GM18858 (cell line): ENCODE measurements around the gene HSDL1.
"Not testable (repeated sequence)": the region's sequence is repeated elsewhere in the genome, so short reads cannot be mapped to it uniquely, and the experiment has no call there.

Experiments used
- ATAC-seq: cut with Tn5 transposase; IDR thresholded peaks from one replicate; pipeline ENCODE4 v1.9.1; 2021; ENCODE audit not compliant: unreplicated experiment

HSDL1 gene

DNA sequence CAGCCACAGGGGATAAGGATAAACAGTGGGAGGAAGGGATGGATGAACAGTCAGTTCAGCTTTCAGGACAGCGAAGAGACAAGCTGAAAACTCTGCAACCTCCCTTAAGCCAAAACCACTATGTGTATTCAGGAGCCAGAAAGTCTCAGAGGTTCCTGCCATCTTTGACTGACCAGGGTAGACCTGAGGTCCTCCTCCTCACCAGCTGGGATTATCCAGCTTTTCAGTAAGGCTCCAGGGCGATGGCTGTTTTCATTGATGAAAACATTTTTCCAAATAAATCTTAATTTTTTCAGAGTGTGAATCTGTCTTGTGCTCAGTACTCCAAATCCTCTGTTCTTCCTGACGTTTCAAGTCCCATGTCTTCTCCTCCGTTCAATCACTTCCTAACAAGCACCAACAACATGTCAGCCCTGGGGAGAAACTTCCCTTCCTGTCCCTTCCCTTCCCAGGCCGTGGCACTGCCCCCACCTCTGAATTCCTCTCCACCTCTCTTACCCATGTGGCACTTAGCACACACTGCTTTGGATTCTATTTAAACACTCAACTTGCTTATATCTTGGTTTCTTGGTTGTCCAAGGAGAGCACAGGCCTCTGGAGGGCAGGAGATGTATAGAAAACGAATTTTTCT, 5.2 kb downstream of the HSDL1 start:
- ATAC-seq, result no peak

DNA sequence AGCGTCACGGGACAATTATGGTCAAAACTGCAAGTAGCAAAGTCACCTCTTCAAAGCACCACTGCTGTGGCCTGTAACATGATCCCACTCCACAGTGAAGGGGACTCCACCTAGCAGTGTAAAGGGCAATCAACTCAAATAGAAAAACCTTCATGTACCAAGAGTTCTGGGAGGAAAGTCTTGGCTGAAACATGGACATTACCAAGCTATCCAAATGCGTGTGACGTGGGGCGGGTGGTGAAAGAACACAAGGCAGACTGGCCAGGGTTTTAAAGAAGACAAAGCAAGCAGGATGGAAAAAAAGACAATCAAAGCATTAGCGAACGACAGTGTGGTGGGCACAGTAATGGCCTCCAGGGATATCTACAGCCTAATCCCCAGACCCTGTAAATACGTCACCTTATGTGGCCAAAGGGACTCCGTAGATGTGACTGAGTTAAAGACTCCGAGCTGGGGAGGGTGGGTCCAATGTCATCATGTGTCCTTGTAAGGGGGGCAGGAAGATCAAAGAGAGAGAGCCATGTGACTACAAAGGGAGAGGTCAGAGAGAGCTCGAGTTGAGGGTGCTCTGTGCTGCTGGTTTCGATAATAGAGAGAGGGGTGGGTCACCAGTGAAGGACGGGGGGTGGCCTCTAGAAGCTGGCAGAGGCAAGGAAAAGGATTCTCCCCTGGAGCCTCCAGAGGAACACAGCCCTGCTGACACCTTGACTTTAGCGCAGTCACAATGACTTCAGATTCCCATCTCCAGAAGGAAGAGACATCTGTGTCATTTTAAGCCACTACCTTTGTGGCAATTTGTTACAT, 6.0 kb downstream of the HSDL1 start:
- peak; percentile 88 for ATAC-seq

DNA sequence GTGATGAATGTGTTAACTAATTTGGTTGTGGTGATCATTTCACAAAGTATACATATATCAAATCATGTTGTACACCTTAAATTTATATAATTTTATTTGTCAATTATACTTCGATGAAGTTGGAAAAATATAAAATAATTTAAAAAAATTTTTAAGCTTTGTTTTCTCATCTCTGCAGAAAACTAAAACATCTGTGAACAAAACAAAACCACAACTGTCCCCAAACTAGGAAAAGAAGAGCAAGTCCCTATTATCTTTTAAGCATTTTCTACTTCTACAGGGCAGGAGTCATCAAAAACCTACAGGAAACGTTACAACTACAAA, 6.5 kb downstream of the HSDL1 start:
- no peak for ATAC-seq

DNA sequence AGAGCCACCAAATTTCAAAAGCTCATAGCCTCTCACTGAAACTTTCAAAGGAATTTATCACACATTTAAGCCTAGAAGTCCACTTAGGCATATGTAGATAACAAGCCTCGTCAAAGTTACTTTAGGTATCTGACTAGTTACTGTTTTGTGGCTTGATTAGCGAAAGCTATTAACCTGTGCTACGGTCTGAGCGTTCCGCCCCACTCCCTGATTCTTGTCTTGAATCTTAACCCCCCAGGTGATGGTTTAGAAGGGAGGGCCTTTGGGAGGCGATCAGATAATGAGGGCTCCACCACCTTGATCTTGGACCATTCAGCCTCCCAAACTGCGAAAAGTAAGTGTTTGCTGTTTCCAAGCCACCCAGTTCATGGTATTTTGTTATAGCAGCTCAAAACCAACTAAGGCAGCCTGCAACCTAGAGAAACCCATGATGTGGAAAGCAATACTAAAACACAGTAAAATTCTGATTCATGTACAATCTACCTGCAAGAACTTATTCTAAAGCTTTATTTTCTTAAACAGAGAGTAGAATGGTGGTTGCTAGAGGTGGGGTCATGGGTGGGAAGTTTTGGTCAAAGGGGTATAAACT, 7.1 kb downstream of the HSDL1 start:
- no peak for ATAC-seq

DNA sequence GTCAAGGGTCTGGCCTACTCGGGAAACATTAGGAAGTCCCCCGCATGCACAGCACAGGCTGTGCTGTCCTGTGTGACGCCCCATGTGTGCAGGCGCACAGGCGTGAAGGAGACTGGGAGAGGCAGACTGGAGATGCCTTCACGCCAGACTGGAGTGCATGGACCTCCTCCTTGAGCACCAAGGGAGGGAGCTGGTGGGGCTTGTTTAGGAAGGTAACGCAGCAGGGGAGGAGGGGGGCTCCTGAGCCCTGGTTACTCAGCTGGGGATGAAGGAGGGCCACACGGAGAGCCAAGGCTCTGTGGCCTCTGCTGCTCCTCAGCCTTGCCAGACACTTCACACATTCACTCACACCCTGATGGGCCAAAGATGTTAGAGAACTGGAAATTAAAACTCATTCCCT, 7.7 kb downstream of the HSDL1 start:
- ATAC-seq, result no peak

DNA sequence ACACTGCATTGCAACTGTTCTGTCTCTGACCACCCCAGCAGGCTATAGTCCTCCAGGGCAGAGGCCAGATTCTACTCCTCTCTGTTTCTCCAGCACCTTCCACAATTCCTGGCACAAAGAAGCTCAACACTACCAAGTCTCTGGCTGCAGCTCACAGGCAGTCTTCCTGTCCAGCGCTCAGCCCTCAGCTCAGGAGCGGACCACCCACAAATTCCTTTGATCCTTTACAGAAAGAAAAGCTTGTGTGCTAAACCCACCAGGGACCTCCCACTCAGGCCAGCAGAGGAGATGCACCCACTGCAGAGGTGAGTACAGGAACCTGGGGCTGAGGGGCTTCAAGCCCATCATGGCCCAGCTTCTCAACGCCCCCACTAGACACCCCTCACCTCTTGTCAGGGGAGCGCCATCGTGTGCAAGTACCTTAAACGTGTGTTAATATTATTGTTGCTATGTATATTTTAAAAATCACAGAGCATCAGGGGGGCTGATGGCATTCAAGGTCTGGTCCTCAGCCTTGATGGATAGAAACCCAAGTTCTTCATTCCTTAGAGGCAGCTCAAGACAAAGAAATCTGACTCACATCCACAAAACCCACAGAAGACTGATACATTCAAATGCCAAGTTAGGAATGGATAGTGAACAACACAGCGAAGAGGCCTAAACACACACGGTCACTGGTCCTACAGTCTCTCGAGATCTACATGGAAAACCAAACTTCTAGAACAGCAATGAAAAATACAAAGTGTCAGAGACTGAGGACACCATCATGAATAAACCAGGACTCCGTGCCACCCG, 8.4 kb downstream of the HSDL1 start:
- ATAC-seq, result no peak

DNA sequence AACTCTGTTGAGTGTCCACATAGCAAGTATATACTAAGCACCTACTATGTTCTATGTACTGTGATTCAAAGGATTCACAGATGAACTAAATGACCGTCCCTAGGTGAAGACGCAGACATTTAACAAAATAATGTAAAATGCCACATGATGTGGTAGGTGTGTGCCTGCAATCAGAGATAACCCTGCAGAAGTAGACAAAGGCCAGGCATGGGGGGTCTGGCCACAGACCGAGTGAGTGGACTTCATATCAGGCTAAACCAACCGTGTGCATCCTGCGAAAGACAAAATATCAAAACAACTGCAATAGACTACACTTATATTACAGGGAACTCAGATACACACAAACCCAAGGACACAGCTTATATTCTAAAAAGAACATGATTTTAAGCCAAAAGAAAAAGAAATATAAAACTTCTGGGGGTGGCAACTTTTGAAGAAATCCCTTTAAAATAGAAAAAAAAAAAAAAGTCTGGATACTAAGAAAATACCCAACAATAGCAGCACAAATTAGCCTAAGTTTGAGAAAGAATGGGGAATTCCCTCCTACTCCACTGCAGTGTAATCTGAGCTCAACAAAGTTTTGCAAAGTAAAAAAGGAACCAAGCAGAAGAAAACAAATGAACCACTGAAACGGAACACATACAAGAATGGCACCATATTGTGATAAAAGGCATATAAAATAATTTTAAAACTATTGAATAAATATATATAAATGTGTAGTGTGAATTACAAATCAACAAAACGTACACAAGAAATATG, 12.3 kb downstream of the HSDL1 start:
- no peak for ATAC-seq

DNA sequence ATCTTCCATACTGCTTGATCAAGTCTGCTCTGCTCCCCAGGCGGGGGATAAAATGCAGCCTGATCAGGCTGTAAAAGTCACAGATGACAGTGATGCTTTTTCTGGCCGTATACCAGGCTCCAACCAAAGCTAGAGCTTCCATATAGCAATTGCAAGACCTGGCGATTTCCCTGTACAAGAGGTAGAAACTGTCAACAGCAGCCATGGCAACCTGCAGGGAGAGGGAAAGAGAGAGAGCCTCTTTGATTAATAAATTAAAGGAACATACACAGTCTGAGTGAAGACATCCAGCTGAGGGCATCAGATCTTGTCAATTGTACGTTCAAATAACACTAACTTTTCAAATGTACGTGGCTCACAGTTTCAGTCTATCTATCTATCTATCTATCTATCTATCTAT, 13.9 kb downstream of the HSDL1 start:
- no peak for ATAC-seq

DNA sequence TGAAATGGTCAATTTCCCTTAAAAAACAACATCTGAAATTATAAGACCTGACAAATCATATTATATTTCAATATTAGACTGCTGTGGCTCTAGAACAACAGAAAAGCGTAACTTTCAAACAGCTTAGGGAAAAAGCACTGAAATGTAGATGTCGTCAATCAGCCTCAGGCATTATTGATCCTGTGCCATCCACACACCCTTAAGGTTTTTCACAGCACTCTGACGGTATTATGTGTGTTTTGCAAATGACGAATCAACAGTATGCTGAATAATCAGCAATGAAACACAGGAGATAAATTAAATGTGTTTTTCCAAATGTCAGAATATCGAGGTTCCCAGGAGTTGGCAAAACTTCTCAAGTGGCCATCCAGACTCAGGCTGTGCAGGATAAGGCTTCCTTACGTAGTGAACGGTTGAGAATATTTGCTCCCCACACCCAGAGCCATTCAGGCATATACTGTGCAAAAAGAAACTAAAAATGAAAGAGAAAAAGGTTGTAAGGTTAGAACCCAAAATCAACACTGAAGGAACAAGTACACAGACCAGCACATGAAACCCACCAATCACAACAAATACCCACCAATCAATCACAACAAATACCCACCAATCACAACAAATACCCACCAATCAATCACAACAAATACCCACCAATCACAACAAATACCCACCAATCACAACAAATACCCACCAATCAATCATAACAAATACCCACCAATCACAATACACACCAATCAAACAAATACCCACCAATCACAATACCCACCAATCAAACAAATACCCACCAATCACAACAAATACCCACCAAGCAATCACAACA, 20.5 kb downstream of the HSDL1 start:
- no peak for ATAC-seq

DNA sequence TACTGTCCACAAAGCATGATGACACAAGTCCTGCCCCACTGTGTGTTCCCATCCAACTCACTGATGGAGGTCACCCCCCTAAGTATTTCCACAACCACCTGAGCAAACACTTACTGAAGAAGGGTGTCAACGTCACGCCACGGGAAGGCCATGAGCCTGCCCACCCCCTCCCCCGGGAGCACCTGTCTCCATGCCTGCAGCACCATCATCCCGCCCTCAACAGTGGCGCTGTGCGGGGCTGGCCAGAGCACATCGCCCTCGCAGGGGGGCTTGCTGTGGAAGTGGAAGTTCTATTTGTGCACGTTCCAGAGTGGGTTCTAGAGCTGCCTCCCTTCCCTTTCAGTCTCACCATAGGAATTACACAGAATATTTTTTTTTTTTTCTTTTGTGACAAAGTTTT, 24.0 kb downstream of the HSDL1 start:
- ATAC-seq, result no peak

DNA sequence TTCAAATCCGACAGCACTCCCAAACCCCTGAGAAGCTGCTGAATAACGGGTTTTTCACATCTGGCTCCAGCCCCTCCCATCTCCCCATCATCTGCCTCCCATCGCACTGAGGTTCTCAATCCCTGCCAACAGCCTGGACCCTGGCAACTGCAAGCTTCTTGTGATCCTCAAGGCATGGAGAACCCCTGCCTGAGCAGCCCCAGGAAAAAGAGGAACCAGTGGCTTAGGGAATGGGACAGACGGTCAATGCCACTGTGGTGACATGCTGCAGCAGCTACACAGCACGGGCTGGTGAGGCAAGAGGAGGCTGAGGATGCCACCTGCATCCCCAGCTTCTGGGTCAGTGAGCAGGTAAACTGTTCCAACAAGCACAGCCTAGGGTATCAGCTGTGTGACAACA, 25.0 kb downstream of the HSDL1 start:
- ATAC-seq, result no peak

DNA sequence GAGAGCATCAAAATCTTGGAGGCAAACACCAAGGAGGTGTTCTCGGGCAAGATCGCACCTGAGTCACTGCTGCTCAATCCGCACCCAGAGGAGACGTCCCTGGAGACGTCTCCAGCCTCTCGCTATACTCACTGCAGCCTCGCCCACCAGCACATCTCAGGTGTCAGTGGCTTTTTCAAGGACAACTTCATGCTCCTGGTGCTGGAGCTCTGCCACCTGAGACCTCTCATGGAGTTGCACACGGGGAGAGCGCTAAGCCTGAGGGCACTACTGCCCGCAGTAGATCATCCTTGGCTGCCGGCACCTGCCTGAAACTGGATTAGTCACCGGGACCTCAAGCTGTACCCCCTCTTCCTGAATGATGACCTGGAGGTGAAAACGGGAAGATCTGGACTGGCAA, 25.6 kb downstream of the HSDL1 start:
- ATAC-seq, result no peak

DNA sequence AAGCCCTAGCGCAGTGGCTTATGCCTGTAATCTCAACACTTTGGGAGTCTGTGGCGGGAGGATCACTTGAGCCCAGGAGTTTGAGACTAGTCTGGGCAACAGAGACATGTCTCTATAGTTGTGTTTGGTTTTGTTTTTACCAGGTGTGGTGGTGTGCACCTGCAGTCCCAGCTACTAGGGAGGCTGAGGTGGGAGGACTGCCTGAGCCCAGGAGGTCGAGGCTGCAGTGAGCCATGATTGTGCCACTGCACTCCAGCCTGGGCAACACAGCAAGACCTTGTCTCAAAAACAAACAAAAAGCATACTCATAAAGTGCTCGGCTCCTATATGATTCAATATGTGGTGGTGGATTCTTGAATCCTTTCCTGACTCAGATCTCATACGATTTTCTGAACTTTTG, 26.7 kb downstream of the HSDL1 start:
- ATAC-seq, result not testable (repeated sequence)

DNA sequence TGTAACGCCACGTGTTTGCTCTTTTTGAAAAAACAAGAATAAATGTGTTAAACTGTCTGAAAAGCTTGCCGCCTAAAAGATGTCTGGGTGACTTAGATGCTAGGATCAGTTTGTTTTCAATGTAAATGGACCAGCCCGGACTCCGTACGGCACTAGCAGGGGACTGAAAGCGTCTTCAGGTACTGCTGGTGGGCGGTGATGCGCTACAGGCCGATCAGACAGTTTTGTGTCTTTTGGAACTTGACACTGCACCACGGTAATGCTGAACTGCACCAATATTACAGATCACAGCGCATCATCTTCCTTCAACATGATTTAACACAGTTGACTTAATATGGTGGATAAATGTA, 27.5 kb downstream of the HSDL1 start:
- ATAC-seq, result no peak

DNA sequence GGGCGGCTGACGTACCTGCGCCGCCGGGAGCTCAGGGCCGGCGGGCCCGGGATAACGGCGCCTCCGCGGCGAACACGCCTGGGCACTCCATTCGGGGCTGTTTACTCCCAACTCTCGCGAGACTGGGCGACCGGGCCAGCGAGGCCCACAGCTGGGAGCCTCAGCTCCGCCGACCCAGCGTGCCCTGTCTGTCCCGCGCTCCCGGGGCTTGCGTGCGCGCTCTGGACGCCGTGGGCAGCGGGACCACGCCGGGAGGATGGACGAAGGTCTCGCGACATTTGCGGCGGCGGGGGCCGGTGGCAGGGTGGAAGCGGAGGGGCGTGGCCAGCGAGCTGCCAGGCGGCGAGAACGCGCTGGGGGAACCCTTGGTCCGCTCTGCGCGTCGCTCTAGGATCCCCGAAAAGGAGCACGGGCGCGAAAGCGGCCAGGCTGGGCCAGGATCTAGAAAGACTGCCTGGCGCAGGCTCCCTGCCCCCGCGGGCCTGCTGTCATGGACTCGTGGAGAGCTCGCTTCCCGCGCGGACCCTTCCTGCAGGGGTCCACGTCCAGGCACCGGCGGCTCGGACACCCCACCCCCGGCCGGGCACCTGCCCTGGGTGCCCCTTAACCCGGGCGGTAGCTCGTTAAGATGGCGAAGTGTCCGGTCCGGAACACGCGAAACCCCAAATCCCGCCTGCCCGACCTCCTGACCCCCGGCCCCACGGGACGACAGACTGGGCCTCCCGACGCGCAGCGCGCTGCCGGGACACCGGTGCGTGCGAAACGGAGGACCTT, 28.1 kb downstream of the HSDL1 start, which contains the start of gene MBTPS1:
Gene MBTPS1, minus strand, starts transcription at position 223 of the 774 bp plus-strand sequence. CDS start 15,159 bp downstream, outside the sequence.
- peak; percentile 87 for ATAC-seq

DNA sequence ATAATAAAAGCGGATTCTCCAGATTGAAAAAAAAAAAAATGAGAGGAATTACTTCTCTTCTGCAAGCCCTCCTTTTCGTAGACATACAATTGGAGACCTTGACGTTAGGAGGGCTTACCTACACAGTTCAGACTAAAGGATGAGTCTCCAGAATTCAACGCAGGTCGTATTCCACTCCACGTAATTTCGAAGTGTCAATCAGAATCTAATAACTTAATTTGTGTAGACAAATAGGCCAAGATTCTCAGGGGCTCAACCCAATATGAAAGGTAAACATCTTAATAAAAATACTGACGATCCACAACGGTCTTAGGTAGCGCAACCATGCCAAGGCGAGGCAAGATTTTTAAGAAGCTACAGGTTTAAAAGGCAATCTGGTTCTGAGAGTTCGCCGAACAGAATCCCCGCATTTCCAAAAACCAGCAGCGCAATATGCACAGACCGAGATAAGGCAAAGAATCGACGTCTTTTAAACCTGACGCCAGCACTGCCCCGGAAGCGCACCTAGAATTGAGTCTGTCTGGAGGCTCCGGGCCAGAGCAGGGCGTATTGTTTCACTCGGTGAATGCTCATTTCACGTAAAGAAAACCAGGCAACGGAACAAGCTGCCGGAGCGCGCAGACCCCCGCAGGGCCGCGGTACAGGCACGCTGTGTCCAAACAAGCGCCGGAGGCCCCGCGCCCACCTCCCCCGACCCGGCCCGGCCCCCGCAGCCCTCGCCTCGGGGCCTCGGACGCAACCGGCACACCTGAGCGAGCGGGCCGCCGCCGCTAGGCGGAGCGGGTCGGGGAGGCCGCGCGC, 28.9 kb downstream of the HSDL1 start:
- ATAC-seq, result peak; percentile 20

DNA sequence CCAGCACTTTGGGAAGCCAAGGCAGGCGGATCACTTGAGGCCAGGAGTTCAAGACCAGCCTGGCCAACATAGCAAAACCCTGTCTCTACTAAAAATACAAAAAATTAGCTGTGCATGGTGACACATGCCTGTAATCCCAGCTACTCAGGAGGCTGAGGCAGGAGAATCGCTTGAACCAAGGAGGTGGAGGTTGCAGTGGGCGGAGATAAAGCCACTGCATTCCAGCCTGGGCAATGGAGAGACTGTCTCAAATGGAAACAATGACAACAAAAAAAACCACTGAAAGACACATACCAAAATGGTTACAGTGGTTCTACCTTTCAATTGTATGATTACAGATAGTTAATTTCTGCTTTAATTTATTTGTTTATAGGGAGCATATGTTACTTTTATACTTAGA, 33.0 kb downstream of the HSDL1 start:
- ATAC-seq, result not testable (repeated sequence)

DNA sequence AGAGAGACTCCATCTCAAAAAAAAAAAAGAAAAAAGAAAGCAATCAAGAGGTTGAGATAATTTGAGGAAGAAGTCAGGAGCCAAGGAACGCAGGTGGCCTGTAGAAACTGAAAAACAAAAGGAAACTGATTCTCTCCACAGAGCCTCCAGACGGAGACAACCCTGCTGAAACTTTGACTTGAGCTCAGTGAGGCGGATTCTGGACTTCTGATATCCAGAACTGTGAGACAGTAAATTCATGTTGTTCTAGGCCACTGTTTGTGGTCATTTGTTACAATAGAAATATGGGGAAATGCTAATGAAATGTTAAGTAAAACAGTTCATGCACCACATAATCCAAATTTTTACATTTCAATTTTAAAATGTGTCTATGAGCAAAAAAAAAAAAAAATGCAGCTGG, 33.5 kb downstream of the HSDL1 start:
- no peak for ATAC-seq

DNA sequence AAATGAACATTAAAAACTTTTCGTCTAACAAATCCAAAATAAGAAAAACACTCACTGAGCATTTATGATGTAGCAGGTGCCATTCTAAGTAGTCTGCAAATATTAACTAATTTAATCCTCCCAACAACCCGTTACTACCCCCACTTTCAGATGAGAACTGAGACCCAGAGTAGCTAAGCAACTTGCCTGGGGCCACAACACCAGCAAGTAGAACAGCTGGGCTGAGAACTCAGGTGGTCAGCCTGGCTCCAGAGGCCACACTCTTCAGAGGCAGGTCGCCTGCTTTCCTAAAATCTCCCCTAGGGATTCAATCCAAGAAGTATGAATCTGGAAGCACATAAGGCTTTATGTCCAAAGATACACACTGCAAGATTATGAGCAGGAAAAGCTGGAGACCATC, 34.5 kb downstream of the HSDL1 start:
- no peak for ATAC-seq
